Spleen (tissue), 11 donors: ENCODE data around the gene HOXD10. TPM values are rescaled to one million over a fixed set of nuclear protein-coding genes. Genes with fewer than 3 reads are reported as not detected.

Source experiments
- DNase-seq: peaks from one replicate; pipeline ENCODE4 v3.0.0-alpha.2; 2020
- H3K27ac ChIP-seq, 8 donors: fragments of 200-600 bp; sonication (generic) in 7 of 8; 1 replicate in 4 of 8; 2 replicates in 4 of 8; pipeline versions ENCODE4 v1.5.0 to v1.8.0; 2016 to 2021; ENCODE audit warnings: inconsistent platforms in 4 of 8, mild to moderate bottlenecking in 4 of 8, moderate library complexity in 1 of 8
- H3K27me3 ChIP-seq, 7 donors: fragments of 200-600 bp; sonication (generic) in 6 of 7; replicated peaks in 1 of 7; 1 replicate in 4 of 7; 2 replicates in 3 of 7; pipeline versions ENCODE4 v1.5.0 to v1.8.0; 2016 to 2021; ENCODE audit warnings: inconsistent platforms in 3 of 7, mild to moderate bottlenecking in 1 of 7
- H3K36me3 ChIP-seq, 6 donors: fragments of 200-600 bp; sonication (generic) in 5 of 6; 1 replicate in 4 of 6; 2 replicates in 2 of 6; pipeline versions ENCODE4 v1.5.0 to v1.8.0; 2016 to 2021; ENCODE audit warnings: inconsistent platforms in 2 of 6
- H3K4me1 ChIP-seq, 6 donors: fragments of 200-600 bp; sonication (generic) in 5 of 6; 1 replicate in 3 of 6; 2 replicates in 3 of 6; pipeline versions ENCODE4 v1.5.0 to v1.8.0; 2016 to 2021; ENCODE audit warnings: inconsistent platforms in 3 of 6
- H3K4me3 ChIP-seq, 8 donors: fragments of 200-600 bp; sonication (generic) in 7 of 8; 1 replicate in 4 of 8; 2 replicates in 4 of 8; pipeline versions ENCODE4 v1.5.0 to v1.8.0; 2016 to 2021; ENCODE audit warnings: inconsistent platforms in 4 of 8, mild to moderate bottlenecking in 4 of 8, moderate library complexity in 2 of 8
- H3K9me3 ChIP-seq, 8 donors: fragments of 200-600 bp; sonication (generic) in 7 of 8; 1 replicate in 4 of 8; 2 replicates in 4 of 8; pipeline versions ENCODE4 v1.5.0 to v1.8.0; 2016 to 2021; ENCODE audit warnings: inconsistent platforms in 4 of 8
- CTCF ChIP-seq, 11 experiments: fragments of 200-600 bp in 7 of 11; fragments of 450-650 bp in 4 of 11; sonication (generic) in 4 of 11; IDR thresholded peaks in 8 of 11; conservative IDR thresholded peaks in 3 of 11; 1 replicate in 7 of 11; 2 replicates in 4 of 11; pipeline versions ENCODE4 v1.4.0 to v1.8.0; 2016 to 2021; ENCODE audit warnings: antibody characterized with exemption in 11 of 11, inconsistent platforms in 4 of 11, mild to moderate bottlenecking in 1 of 11
- POLR2A ChIP-seq, 3 donors: fragments of 450-650 bp; IDR thresholded peaks; one replicate each; pipeline ENCODE4 v1.5.1; 2017; ENCODE audit warnings: antibody characterized with exemption in 3 of 3, mild to moderate bottlenecking in 1 of 3
- POLR2AphosphoS5 ChIP-seq, 3 donors: sonication (generic); formaldehyde crosslinking; IDR thresholded peaks; one replicate each; pipeline ENCODE4 v1.5.1; 2017; ENCODE audit warnings: antibody characterized with exemption in 3 of 3
- WGBS, 5 donors: extraction: QIAGEN DNeasy Blood & Tissue Kit in 3 of 5; methylation state at CpG; one replicate each; pipeline versions ENCODE4 v1.1.5 to v1.1.7; 2013 to 2018; 5-methylcytosine and 5-hydroxymethylcytosine counted together
- intact Hi-C: fragments of 100-400 bp; cut with DNase I; formaldehyde crosslinking; loops from one replicate; pipeline ENCODE4 v1.15.0; 2023; ENCODE audit warnings: low total_unique reads
- polyA plus RNA-seq, 3 donors: library from polyadenylated mRNA; stranded (reverse); fragments of 200-250 nt; gene quantifications; one replicate each; pipeline ENCODE4 v1.2.1, GENCODE V29; 2013
- total RNA-seq, 7 donors: library from RNA; depleted of rRNA in 3 of 7; stranded (reverse); fragments of >200 nt in 3 of 7; fragmentation: NEBNext Ultra II Directional in 4 of 7; extraction: Animal tissue kit (Norgen Biotek cat#: 25700) in 4 of 7; gene quantifications; one replicate each; pipeline versions ENCODE4 v1.1.0 to v1.2.1, GENCODE V29; 2016 to 2021
- donor health status: healthy with polysubstance abuse.
- donor health status: DM: no; HTN: no; CAD: no; lungs with moderate emphysema.
- donor health status: DM: no; HTN: no; CAD: no.
- donor health status: Bipolar disorder and iron deficiency.
- donor health status: healthy.
- donor health status: DM: no; HTN: no; CAD: no.
- donor health status: DM: yes; HTN: yes; CAD: no.

HOXD10 gene
- total and polyA plus RNA-seq, 10 donors: 0.06 TPM; not detected in 9

- intact Hi-C loops: no loop called here
- TF ChIP-seq CTCF (IDR thresholded peaks at IDR 0.05 in 8 of 11, conservative IDR thresholded peaks at IDR 0.05 in 3 of 11) (no peak), POLR2A (IDR thresholded peaks at IDR 0.05) (no peak), POLR2AphosphoS5 (IDR thresholded peaks at IDR 0.05) (no peak)
- Histone ChIP-seq H3K4me1 (peaks cover 0 to 45% (median 12%) of the 10 kb centered on the region in 6 donors), H3K36me3 (no peaks in the 10 kb centered on the region), H3K9me3 (peaks cover 0 to 4% (median 0%) of the 10 kb centered on the region in 8 donors), H3K27ac (no peak overlapping the region), H3K4me3 (no peak overlapping the region), H3K27me3 (peaks cover 14 to 100% (median 96%) of the 10 kb centered on the region in 7 donors)
- WGBS, 5 donors: 20 to 25% (median 22%) methylated on average over 22 of the region's 22 CpGs
- no peak for DNase-seq
Observed at GRCh38 chr2:176161825-176162626, 45.4 kb downstream of the HOXD10 start.

- peaks cover 0 to 4% (median 0%) of the 10 kb centered on the region in 8 donors for H3K9me3 ChIP-seq
- no peaks in the 10 kb centered on the region for H3K36me3 ChIP-seq
- intact Hi-C loops: no loop called here
- H3K27ac ChIP-seq: no peak overlapping the region
- 14 to 28% (median 23%) methylated on average over 28 to 29 of the region's 29 CpGs for WGBS, 5 donors
- no peak for DNase-seq
- H3K4me3 ChIP-seq: no peak overlapping the region
- peaks cover 14 to 100% (median 85%) of the 10 kb centered on the region in 7 donors for H3K27me3 ChIP-seq
- TF ChIP-seq CTCF (IDR thresholded peaks at IDR 0.05 in 8 of 11, conservative IDR thresholded peaks at IDR 0.05 in 3 of 11): no peak
- TF ChIP-seq POLR2A (IDR thresholded peaks at IDR 0.05): no peak
- no peak for TF ChIP-seq POLR2AphosphoS5 (IDR thresholded peaks at IDR 0.05)
- H3K4me1 ChIP-seq: peaks cover 0 to 34% (median 10%) of the 10 kb centered on the region in 6 donors
Observed at GRCh38 chr2:176162911-176163671, 46.5 kb downstream of the HOXD10 start.

- TF ChIP-seq POLR2A (IDR thresholded peaks at IDR 0.05) (no peak), POLR2AphosphoS5 (IDR thresholded peaks at IDR 0.05) (no peak), CTCF (IDR thresholded peaks at IDR 0.05 in 8 of 11, conservative IDR thresholded peaks at IDR 0.05 in 3 of 11) (no peak)
- peaks cover 0 to 30% (median 9%) of the 10 kb centered on the region in 6 donors for H3K4me1 ChIP-seq
- peaks cover 14 to 100% (median 84%) of the 10 kb centered on the region in 7 donors for H3K27me3 ChIP-seq
- H3K36me3 ChIP-seq: no peaks in the 10 kb centered on the region
- DNase-seq: no peak
- 17 to 32% (median 24%) methylated on average over 9 to 12 of the region's 12 CpGs for WGBS, 5 donors
- intact Hi-C loops: no loop called here
- no peak overlapping the region for H3K4me3 ChIP-seq
- H3K9me3 ChIP-seq: peaks cover 0 to 4% (median 0%) of the 10 kb centered on the region in 8 donors
- no peak overlapping the region for H3K27ac ChIP-seq
Observed at GRCh38 chr2:176163672-176164056, 47.1 kb downstream of the HOXD10 start.

GRCh38 chr2:176164201-176164600, 47.6 kb downstream of the HOXD10 start:
- TF ChIP-seq POLR2A (IDR thresholded peaks at IDR 0.05) (no peak), CTCF (IDR thresholded peaks at IDR 0.05 in 8 of 11, conservative IDR thresholded peaks at IDR 0.05 in 3 of 11) (no peak), POLR2AphosphoS5 (IDR thresholded peaks at IDR 0.05) (no peak)
- intact Hi-C loops: no loop called here
- H3K27ac ChIP-seq: no peak overlapping the region
- peaks cover 0 to 4% (median 0%) of the 10 kb centered on the region in 8 donors for H3K9me3 ChIP-seq
- no peak for DNase-seq
- 23 to 35% (median 29%) methylated on average over 13 of the region's 13 CpGs for WGBS, 5 donors
- no peaks in the 10 kb centered on the region for H3K36me3 ChIP-seq
- H3K4me1 ChIP-seq: peaks cover 0 to 25% (median 8%) of the 10 kb centered on the region in 6 donors
- H3K4me3 ChIP-seq: no peak overlapping the region
- peaks cover 14 to 100% (median 78%) of the 10 kb centered on the region in 7 donors for H3K27me3 ChIP-seq
